SK-N-SH treated with all-trans-retinoic acid at 6 μM for 48 hours (cell line): ENCODE data around the gene SIGLEC6.

ENCODE experiments used
- ARNTL ChIP-seq: fragments of 450-650 bp; formaldehyde crosslinking; IDR thresholded peaks from 2 replicates; pipeline ENCODE4 v1.5.0; 2020; ENCODE audit warnings: low read depth, mild to moderate bottlenecking, moderate library complexity, borderline replicate concordance
- BACH2 ChIP-seq: fragments of 250-450 bp; sonication (Bioruptor Pico); IDR thresholded peaks from 2 replicates; pipeline ENCODE4 v1.9.0; 2021; ENCODE audit warnings: mild to moderate bottlenecking, borderline replicate concordance
- CREB5 ChIP-seq: fragments of 250-450 bp; sonication (Bioruptor Pico); IDR thresholded peaks from 2 replicates; pipeline ENCODE4 v1.5.1; 2020; ENCODE audit warnings: low read depth, mild to moderate bottlenecking, moderate library complexity
- ESRRG ChIP-seq: fragments of 250-450 bp; sonication (Bioruptor Pico); IDR thresholded peaks from 2 replicates; pipeline ENCODE4 v1.6.1; 2021; ENCODE audit warnings: mild to moderate bottlenecking
- OSR1 ChIP-seq: fragments of 250-450 bp; sonication (Bioruptor Pico); IDR thresholded peaks from 2 replicates; pipeline ENCODE4 v1.8.0; 2022; ENCODE audit warnings: moderate library complexity, mild to moderate bottlenecking, inconsistent platforms
- PATZ1 ChIP-seq: fragments of 250-450 bp; sonication (Bioruptor Pico); IDR thresholded peaks from 2 replicates; pipeline ENCODE4 v1.8.0; 2020; ENCODE audit warnings: mild to moderate bottlenecking, moderate library complexity, borderline replicate concordance
- RARB ChIP-seq: fragments of 250-450 bp; sonication (Bioruptor Pico); IDR thresholded peaks from 2 replicates; pipeline ENCODE4 v1.8.0; 2021; ENCODE audit warnings: mild to moderate bottlenecking, moderate library complexity
- SNAI2 ChIP-seq: fragments of 250-450 bp; sonication (Bioruptor Pico); IDR thresholded peaks from 2 replicates; pipeline ENCODE4 v1.5.0; 2020; ENCODE audit warnings: mild to moderate bottlenecking, moderate library complexity
- TOX ChIP-seq: fragments of 250-450 bp; sonication (Bioruptor Pico); IDR thresholded peaks from 2 replicates; pipeline ENCODE4 v1.8.0; 2021; ENCODE audit warnings: mild to moderate bottlenecking, moderate library complexity, borderline replicate concordance
- TSHZ2 ChIP-seq: fragments of 250-450 bp; sonication (Bioruptor Pico); IDR thresholded peaks from 2 replicates; pipeline ENCODE4 v1.5.0; 2020; ENCODE audit warnings: mild to moderate bottlenecking, moderate library complexity
- ZC3H10 ChIP-seq: fragments of 250-450 bp; sonication (Bioruptor Pico); IDR thresholded peaks from 2 replicates; pipeline ENCODE4 v1.5.1; 2021; ENCODE audit warnings: mild to moderate bottlenecking, moderate library complexity
- ZFP30 ChIP-seq: fragments of 450-650 bp; formaldehyde crosslinking; IDR thresholded peaks from 2 replicates; pipeline ENCODE4 v1.5.0; 2022; ENCODE audit warnings: mild to moderate bottlenecking, moderate library complexity
- ZNF565 ChIP-seq: fragments of 450-650 bp; formaldehyde crosslinking; conservative IDR thresholded peaks from 2 replicates; pipeline ENCODE4 v1.5.0; 2020; ENCODE audit warnings: low read depth, mild to moderate bottlenecking, moderate library complexity
- ZNF8 ChIP-seq: fragments of 450-650 bp; formaldehyde crosslinking; IDR thresholded peaks from 2 replicates; pipeline ENCODE4 v1.5.0; 2020; ENCODE audit warnings: mild to moderate bottlenecking, moderate library complexity

GRCh38 chr19:51529301-51529700 is 2.2 kb downstream of the SIGLEC6 start:
- no peak for TF ChIP-seq ZC3H10 (CRISPR knock-in tag)
- TF ChIP-seq TOX: no peak
- no peak for TF ChIP-seq TSHZ2 (CRISPR knock-in tag)
- no peak for TF ChIP-seq ARNTL (CRISPR knock-in tag)
- no peak for TF ChIP-seq RARB
- no peak for TF ChIP-seq BACH2 (CRISPR knock-in tag)
- no peak for TF ChIP-seq ZFP30 (CRISPR knock-in tag)
- no peak for TF ChIP-seq CREB5 (CRISPR knock-in tag)
- no peak for TF ChIP-seq ZNF565 (CRISPR knock-in tag)
- no peak for TF ChIP-seq ESRRG
- no peak for TF ChIP-seq OSR1 (CRISPR knock-in tag)
- no peak for TF ChIP-seq ZNF8 (CRISPR knock-in tag)
- no peak for TF ChIP-seq SNAI2 (CRISPR knock-in tag)
- no peak for TF ChIP-seq PATZ1 (CRISPR knock-in tag)
